ENCODE data around the gene PLP1.

Gene PLP1

GRCh38 chrX:103830848-103831247, 54.2 kb downstream of the PLP1 start:
- DNase-seq (ENCODE audit: low read depth in 2 of 2): no peak

- DNase-seq (ENCODE audit: low read depth in 2 of 2): peak; percentile 40 to 49
Observed at GRCh38 chrX:103831342-103831802, 54.7 kb downstream of the PLP1 start.

GRCh38 chrX:103831803-103832544, 55.3 kb downstream of the PLP1 start, which contains the start of gene RAB9B:
TSS of gene RAB9B (minus strand) at chrX:103832257. CDS start at chrX:103825784, 6,473 bp downstream.
- DNase-seq (ENCODE audit: low read depth in 2 of 2): no peak

- no peak for DNase-seq (ENCODE audit: low read depth in 2 of 2)
Observed at GRCh38 chrX:103839404-103839803, 62.8 kb downstream of the PLP1 start.

Measured in stimulated activated CD8-positive, alpha-beta memory T cell treated with anti-CD3 and anti-CD28 coated beads, Interleukin-15, amount 100 ng/mL, for 48 hours (primary cell).